ENCODE measurements around the gene ADAM23.

The ADAM23 gene

GRCh38 chr2:206478340-206478739 lies 35.0 kb downstream of the ADAM23 start:
- Histone ChIP-seq H3K9me3 (ENCODE audit: control insufficient read depth, low read depth, low read length) (no peaks in the 10 kb centered on the region), H3K4me3 (ENCODE audit: low read length) (no peak overlapping the region), H3K4me1 (ENCODE audit: control insufficient read depth, low read depth, low read length) (peaks cover 5% of the 10 kb centered on the region), H3K9ac (ENCODE audit: low read length) (no peak overlapping the region), H3K36me3 (ENCODE audit: control insufficient read depth, low read depth, low read length) (no peaks in the 10 kb centered on the region), H3K27me3 (ENCODE audit: control insufficient read depth, insufficient read depth, low read length) (no peaks in the 10 kb centered on the region), H3K27ac (ENCODE audit: low read length) (no peak overlapping the region)

- no peaks in the 10 kb centered on the region for H3K9me3 ChIP-seq (ENCODE audit: control insufficient read depth, low read depth, low read length)
- H3K4me3 ChIP-seq (ENCODE audit: low read length): no peak overlapping the region
- H3K36me3 ChIP-seq (ENCODE audit: control insufficient read depth, low read depth, low read length): no peaks in the 10 kb centered on the region
- no peaks in the 10 kb centered on the region for H3K27me3 ChIP-seq (ENCODE audit: control insufficient read depth, insufficient read depth, low read length)
- no peak overlapping the region for H3K9ac ChIP-seq (ENCODE audit: low read length)
- peaks cover 5% of the 10 kb centered on the region for H3K4me1 ChIP-seq (ENCODE audit: control insufficient read depth, low read depth, low read length)
- H3K27ac ChIP-seq (ENCODE audit: low read length): no peak overlapping the region
Measured at GRCh38 chr2:206480161-206480560, 36.8 kb downstream of the ADAM23 start.

- Histone ChIP-seq H3K4me1 (ENCODE audit: control insufficient read depth, low read depth, low read length) (peaks cover 5% of the 10 kb centered on the region), H3K9me3 (ENCODE audit: control insufficient read depth, low read depth, low read length) (no peaks in the 10 kb centered on the region)
Measured at GRCh38 chr2:206480620-206481019, 37.3 kb downstream of the ADAM23 start.

GRCh38 chr2:206481056-206481455 lies 37.7 kb downstream of the ADAM23 start:
- Histone ChIP-seq H3K27ac (ENCODE audit: low read length) (no peak overlapping the region), H3K36me3 (ENCODE audit: control insufficient read depth, low read depth, low read length) (no peaks in the 10 kb centered on the region), H3K4me3 (ENCODE audit: low read length) (no peak overlapping the region), H3K27me3 (ENCODE audit: control insufficient read depth, insufficient read depth, low read length) (no peaks in the 10 kb centered on the region), H3K9me3 (ENCODE audit: control insufficient read depth, low read depth, low read length) (no peaks in the 10 kb centered on the region), H3K9ac (ENCODE audit: low read length) (no peak overlapping the region), H3K4me1 (ENCODE audit: control insufficient read depth, low read depth, low read length) (peaks cover 5% of the 10 kb centered on the region)

More at GRCh38 chr2:206480620-206481019, 37.3 kb downstream of the ADAM23 start:
- Histone ChIP-seq H3K4me3 (ENCODE audit: low read length) (no peak overlapping the region), H3K27me3 (ENCODE audit: control insufficient read depth, insufficient read depth, low read length) (no peaks in the 10 kb centered on the region), H3K36me3 (ENCODE audit: control insufficient read depth, low read depth, low read length) (no peaks in the 10 kb centered on the region), H3K9ac (ENCODE audit: low read length) (no peak overlapping the region), H3K27ac (ENCODE audit: low read length) (no peak overlapping the region)

- H3K9ac ChIP-seq (ENCODE audit: low read length): no peak overlapping the region
- no peak overlapping the region for H3K27ac ChIP-seq (ENCODE audit: low read length)
- no peaks in the 10 kb centered on the region for H3K36me3 ChIP-seq (ENCODE audit: control insufficient read depth, low read depth, low read length)
- peaks cover 5% of the 10 kb centered on the region for H3K4me1 ChIP-seq (ENCODE audit: control insufficient read depth, low read depth, low read length)
- H3K4me3 ChIP-seq (ENCODE audit: low read length): no peak overlapping the region
- H3K9me3 ChIP-seq (ENCODE audit: control insufficient read depth, low read depth, low read length): no peaks in the 10 kb centered on the region
- no peaks in the 10 kb centered on the region for H3K27me3 ChIP-seq (ENCODE audit: control insufficient read depth, insufficient read depth, low read length)
Measured at GRCh38 chr2:206482123-206482522, 38.8 kb downstream of the ADAM23 start.

- no peak overlapping the region for H3K27ac ChIP-seq (ENCODE audit: low read length)
- no peaks in the 10 kb centered on the region for H3K27me3 ChIP-seq (ENCODE audit: control insufficient read depth, insufficient read depth, low read length)
- H3K9ac ChIP-seq (ENCODE audit: low read length): no peak overlapping the region
- H3K9me3 ChIP-seq (ENCODE audit: control insufficient read depth, low read depth, low read length): no peaks in the 10 kb centered on the region
- no peak overlapping the region for H3K4me3 ChIP-seq (ENCODE audit: low read length)
- H3K36me3 ChIP-seq (ENCODE audit: control insufficient read depth, low read depth, low read length): no peaks in the 10 kb centered on the region
- H3K4me1 ChIP-seq (ENCODE audit: control insufficient read depth, low read depth, low read length): peaks cover 5% of the 10 kb centered on the region
Measured at GRCh38 chr2:206482633-206483032, 39.3 kb downstream of the ADAM23 start.

GRCh38 chr2:206488053-206488452 lies 44.7 kb downstream of the ADAM23 start:
- Histone ChIP-seq H3K4me1 (ENCODE audit: control insufficient read depth, low read depth, low read length) (no peaks in the 10 kb centered on the region), H3K27ac (ENCODE audit: low read length) (no peak overlapping the region), H3K36me3 (ENCODE audit: control insufficient read depth, low read depth, low read length) (no peaks in the 10 kb centered on the region), H3K9ac (ENCODE audit: low read length) (no peak overlapping the region), H3K9me3 (ENCODE audit: control insufficient read depth, low read depth, low read length) (no peaks in the 10 kb centered on the region), H3K27me3 (ENCODE audit: control insufficient read depth, insufficient read depth, low read length) (no peaks in the 10 kb centered on the region), H3K4me3 (ENCODE audit: low read length) (no peak overlapping the region)

GRCh38 chr2:206488623-206489022 lies 45.3 kb downstream of the ADAM23 start:
- Histone ChIP-seq H3K9ac (ENCODE audit: low read length) (no peak overlapping the region), H3K9me3 (ENCODE audit: control insufficient read depth, low read depth, low read length) (no peaks in the 10 kb centered on the region), H3K27me3 (ENCODE audit: control insufficient read depth, insufficient read depth, low read length) (no peaks in the 10 kb centered on the region), H3K4me3 (ENCODE audit: low read length) (no peak overlapping the region), H3K4me1 (ENCODE audit: control insufficient read depth, low read depth, low read length) (no peaks in the 10 kb centered on the region), H3K27ac (ENCODE audit: low read length) (no peak overlapping the region), H3K36me3 (ENCODE audit: control insufficient read depth, low read depth, low read length) (no peaks in the 10 kb centered on the region)

GRCh38 chr2:206494061-206494460 lies 50.7 kb downstream of the ADAM23 start:
- Histone ChIP-seq H3K27me3 (ENCODE audit: control insufficient read depth, insufficient read depth, low read length) (no peaks in the 10 kb centered on the region), H3K4me1 (ENCODE audit: control insufficient read depth, low read depth, low read length) (no peaks in the 10 kb centered on the region), H3K9me3 (ENCODE audit: control insufficient read depth, low read depth, low read length) (no peaks in the 10 kb centered on the region), H3K27ac (ENCODE audit: low read length) (no peak overlapping the region), H3K4me3 (ENCODE audit: low read length) (no peak overlapping the region), H3K9ac (ENCODE audit: low read length) (no peak overlapping the region), H3K36me3 (ENCODE audit: control insufficient read depth, low read depth, low read length) (no peaks in the 10 kb centered on the region)

GRCh38 chr2:206502729-206503128 lies 59.4 kb downstream of the ADAM23 start:
- Histone ChIP-seq H3K4me1 (ENCODE audit: control insufficient read depth, low read depth, low read length) (no peaks in the 10 kb centered on the region), H3K9ac (ENCODE audit: low read length) (no peak overlapping the region), H3K27ac (ENCODE audit: low read length) (no peak overlapping the region), H3K9me3 (ENCODE audit: control insufficient read depth, low read depth, low read length) (no peaks in the 10 kb centered on the region), H3K27me3 (ENCODE audit: control insufficient read depth, insufficient read depth, low read length) (no peaks in the 10 kb centered on the region), H3K36me3 (ENCODE audit: control insufficient read depth, low read depth, low read length) (no peaks in the 10 kb centered on the region), H3K4me3 (ENCODE audit: low read length) (no peak overlapping the region)

- Histone ChIP-seq H3K27me3 (ENCODE audit: control insufficient read depth, insufficient read depth, low read length) (no peaks in the 10 kb centered on the region), H3K27ac (ENCODE audit: low read length) (no peak overlapping the region), H3K9ac (ENCODE audit: low read length) (no peak overlapping the region), H3K4me1 (ENCODE audit: control insufficient read depth, low read depth, low read length) (peaks cover 14% of the 10 kb centered on the region), H3K9me3 (ENCODE audit: control insufficient read depth, low read depth, low read length) (no peaks in the 10 kb centered on the region), H3K4me3 (ENCODE audit: low read length) (no peak overlapping the region), H3K36me3 (ENCODE audit: control insufficient read depth, low read depth, low read length) (no peaks in the 10 kb centered on the region)
Measured at GRCh38 chr2:206511283-206511682, 68.0 kb downstream of the ADAM23 start.

GRCh38 chr2:206512999-206513398 lies 69.7 kb downstream of the ADAM23 start:
- H3K9me3 ChIP-seq (ENCODE audit: control insufficient read depth, low read depth, low read length): no peaks in the 10 kb centered on the region
- H3K36me3 ChIP-seq (ENCODE audit: control insufficient read depth, low read depth, low read length): no peaks in the 10 kb centered on the region
- H3K4me3 ChIP-seq (ENCODE audit: low read length): no peak overlapping the region
- H3K27me3 ChIP-seq (ENCODE audit: control insufficient read depth, insufficient read depth, low read length): no peaks in the 10 kb centered on the region
- H3K27ac ChIP-seq (ENCODE audit: low read length): no peak overlapping the region
- no peak overlapping the region for H3K9ac ChIP-seq (ENCODE audit: low read length)
- peaks cover 14% of the 10 kb centered on the region for H3K4me1 ChIP-seq (ENCODE audit: control insufficient read depth, low read depth, low read length)
